Loucy (cell line): ENCODE measurements around the gene CELSR1.

Source experiments
- EZH2phosphoT487 ChIP-seq: fragments of 200-600 bp; IDR thresholded peaks from 2 replicates; pipeline ENCODE4 v1.6.1; 2018; ENCODE audit warnings: antibody characterized with exemption, mild to moderate bottlenecking, moderate library complexity, borderline replicate concordance
- TF ChIP-seq, protein P1 (sequence below): fragments of 200-600 bp; sonication (generic); conservative IDR thresholded peaks from 2 replicates; pipeline ENCODE4 v1.5.1; 2014; ENCODE audit warnings: mild to moderate bottlenecking, antibody characterized with exemption, low read length

DNA sequence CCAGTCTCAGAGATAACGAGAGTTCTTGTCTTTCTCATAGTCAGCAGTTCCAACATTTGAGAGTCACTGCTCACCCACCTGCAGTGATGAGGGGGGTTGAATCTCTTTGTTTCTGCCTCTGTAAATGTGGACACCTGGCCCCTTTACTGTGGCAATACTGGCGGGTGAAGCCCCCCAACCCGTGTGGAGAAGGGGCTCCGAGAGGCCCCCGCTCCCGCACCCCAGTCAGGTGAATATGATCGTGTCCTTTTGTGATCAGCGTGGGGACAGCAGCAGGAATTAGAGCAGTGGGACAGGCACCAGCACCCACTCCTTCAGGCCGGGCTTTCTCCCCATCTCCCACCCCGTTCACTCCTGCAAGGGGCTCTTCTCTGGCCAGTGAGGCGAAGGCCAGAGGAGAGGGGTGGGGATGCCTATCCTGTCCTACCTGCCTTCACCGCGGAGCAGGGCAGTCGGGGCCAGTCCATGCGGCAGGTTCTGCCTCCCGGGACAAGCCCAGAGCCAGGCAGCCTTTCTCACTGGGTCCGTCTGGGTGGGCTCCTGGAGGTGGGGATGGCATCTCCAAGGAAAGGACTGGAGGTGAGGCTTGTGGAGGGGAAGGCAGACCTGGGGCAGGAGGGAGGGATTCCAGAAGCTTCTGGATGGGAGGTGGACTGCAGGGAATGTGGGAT is 12.7 kb upstream of the CELSR1 start:
- TF ChIP-seq, protein P1, sequence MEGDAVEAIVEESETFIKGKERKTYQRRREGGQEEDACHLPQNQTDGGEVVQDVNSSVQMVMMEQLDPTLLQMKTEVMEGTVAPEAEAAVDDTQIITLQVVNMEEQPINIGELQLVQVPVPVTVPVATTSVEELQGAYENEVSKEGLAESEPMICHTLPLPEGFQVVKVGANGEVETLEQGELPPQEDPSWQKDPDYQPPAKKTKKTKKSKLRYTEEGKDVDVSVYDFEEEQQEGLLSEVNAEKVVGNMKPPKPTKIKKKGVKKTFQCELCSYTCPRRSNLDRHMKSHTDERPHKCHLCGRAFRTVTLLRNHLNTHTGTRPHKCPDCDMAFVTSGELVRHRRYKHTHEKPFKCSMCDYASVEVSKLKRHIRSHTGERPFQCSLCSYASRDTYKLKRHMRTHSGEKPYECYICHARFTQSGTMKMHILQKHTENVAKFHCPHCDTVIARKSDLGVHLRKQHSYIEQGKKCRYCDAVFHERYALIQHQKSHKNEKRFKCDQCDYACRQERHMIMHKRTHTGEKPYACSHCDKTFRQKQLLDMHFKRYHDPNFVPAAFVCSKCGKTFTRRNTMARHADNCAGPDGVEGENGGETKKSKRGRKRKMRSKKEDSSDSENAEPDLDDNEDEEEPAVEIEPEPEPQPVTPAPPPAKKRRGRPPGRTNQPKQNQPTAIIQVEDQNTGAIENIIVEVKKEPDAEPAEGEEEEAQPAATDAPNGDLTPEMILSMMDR, result no peak
- TF ChIP-seq EZH2phosphoT487, result no peak
